Measurements from ENCODE around the gene CCT8L2. TPM values are rescaled to one million over a fixed set of nuclear protein-coding genes. Genes with fewer than 3 reads are reported as not detected.
"Not testable (repeated sequence)": the region's sequence is repeated elsewhere in the genome, so short reads cannot be mapped to it uniquely, and the experiment has no call there.

Gene CCT8L2
- total RNA-seq, 1 experiment from 2014 or later = not detected

DNA sequence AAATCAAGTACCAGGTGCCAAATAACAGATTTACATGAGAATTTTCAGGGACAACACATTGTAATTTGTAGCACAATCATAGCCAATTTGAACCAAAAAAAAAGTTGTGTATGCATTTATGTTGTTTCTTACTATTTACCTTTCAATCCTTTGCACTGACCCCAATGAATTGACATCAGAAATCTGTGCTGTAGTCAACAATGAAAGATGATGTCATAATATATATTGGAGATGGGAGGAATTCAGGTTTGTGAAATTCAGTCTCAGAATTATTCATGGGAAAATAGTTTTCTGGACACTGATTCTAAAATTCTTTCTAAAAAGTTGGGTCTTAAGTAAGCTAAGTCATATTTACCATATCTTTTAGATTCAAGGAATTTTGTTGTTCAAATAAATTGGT is 31.0 kb upstream of the CCT8L2 start:
- H3K9me3 ChIP-seq (ENCODE audit: control insufficient read depth in 1 of 2, insufficient read depth in 1 of 2, low read depth in 1 of 2, low read length in 2 of 2); H3K9me2 ChIP-seq (ENCODE audit: insufficient read depth); H4K20me1 ChIP-seq (ENCODE audit: insufficient read depth); CTCF ChIA-PET; H3K27ac ChIP-seq (ENCODE audit: low read depth, low read length); H3K27me3 ChIP-seq (ENCODE audit: insufficient read depth, low read length); H3K4me2 ChIP-seq (ENCODE audit: low read length); intact Hi-C loops (cut with micrococcal nuclease); H3K36me3 ChIP-seq (ENCODE audit: control insufficient read depth in 1 of 2, insufficient read depth in 2 of 2, low read length in 2 of 2); H3K4me1 ChIP-seq (ENCODE audit: control insufficient read depth in 1 of 2, insufficient read depth in 2 of 2, low read length in 2 of 2); DNase-seq (ENCODE audit: low read depth, low spot score); POLR2A ChIA-PET; BruUV-seq (replicated peaks); H2AFZ ChIP-seq (ENCODE audit: low read depth, low read length, poor library complexity, severe bottlenecking); H3K79me2 ChIP-seq (ENCODE audit: insufficient read depth, low read length); H3K4me3 ChIP-seq (replicated peaks in 1 of 2; ENCODE audit: low read depth in 1 of 2, low read length in 2 of 2); H3K9ac ChIP-seq (ENCODE audit: low read length); RAD21 ChIA-PET (ENCODE audit: low non-redundant PET in 1 of 2, low total read pairs in 2 of 2, uncharacterized antibody in 2 of 2, unreplicated experiment in 2 of 2); ATAC-seq: not testable (repeated sequence)

DNA sequence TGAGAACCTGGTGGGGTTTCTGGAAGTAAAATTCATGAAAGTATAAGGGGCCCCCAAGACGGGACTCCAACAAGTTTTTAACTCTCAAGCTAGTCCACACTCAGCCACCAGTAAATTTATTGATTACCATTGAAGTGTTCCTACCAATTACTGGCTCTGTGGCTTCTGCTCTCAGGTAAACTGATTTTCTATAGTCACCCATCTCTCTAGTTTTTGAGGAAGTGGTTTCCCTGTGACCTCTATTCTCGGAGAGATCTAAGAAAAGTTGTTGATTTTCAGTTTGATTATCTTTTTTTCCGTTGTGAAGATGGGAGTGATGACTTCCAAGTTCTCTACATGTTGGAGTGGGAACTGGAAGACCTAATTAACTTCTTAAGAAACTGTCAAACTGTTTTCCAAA is 24.9 kb upstream of the CCT8L2 start:
- H3K4me1 ChIP-seq (ENCODE audit: control insufficient read depth in 1 of 2, insufficient read depth in 2 of 2, low read length in 2 of 2); H3K9me3 ChIP-seq (ENCODE audit: control insufficient read depth in 1 of 2, insufficient read depth in 1 of 2, low read depth in 1 of 2, low read length in 2 of 2); intact Hi-C loops (cut with micrococcal nuclease); CTCF ChIA-PET; H3K4me2 ChIP-seq (ENCODE audit: low read length); H2AFZ ChIP-seq (ENCODE audit: low read depth, low read length, poor library complexity, severe bottlenecking); H3K36me3 ChIP-seq (ENCODE audit: control insufficient read depth in 1 of 2, insufficient read depth in 2 of 2, low read length in 2 of 2); H3K4me3 ChIP-seq (replicated peaks in 1 of 2; ENCODE audit: low read depth in 1 of 2, low read length in 2 of 2); POLR2A ChIA-PET; BruUV-seq (replicated peaks); H3K27me3 ChIP-seq (ENCODE audit: insufficient read depth, low read length); ATAC-seq; DNase-seq (ENCODE audit: low read depth, low spot score); H3K27ac ChIP-seq (ENCODE audit: low read depth, low read length); H3K79me2 ChIP-seq (ENCODE audit: insufficient read depth, low read length); H3K9ac ChIP-seq (ENCODE audit: low read length); RAD21 ChIA-PET (ENCODE audit: low non-redundant PET in 1 of 2, low total read pairs in 2 of 2, uncharacterized antibody in 2 of 2, unreplicated experiment in 2 of 2); H3K9me2 ChIP-seq (ENCODE audit: insufficient read depth); H4K20me1 ChIP-seq (ENCODE audit: insufficient read depth): not testable (repeated sequence)

DNA sequence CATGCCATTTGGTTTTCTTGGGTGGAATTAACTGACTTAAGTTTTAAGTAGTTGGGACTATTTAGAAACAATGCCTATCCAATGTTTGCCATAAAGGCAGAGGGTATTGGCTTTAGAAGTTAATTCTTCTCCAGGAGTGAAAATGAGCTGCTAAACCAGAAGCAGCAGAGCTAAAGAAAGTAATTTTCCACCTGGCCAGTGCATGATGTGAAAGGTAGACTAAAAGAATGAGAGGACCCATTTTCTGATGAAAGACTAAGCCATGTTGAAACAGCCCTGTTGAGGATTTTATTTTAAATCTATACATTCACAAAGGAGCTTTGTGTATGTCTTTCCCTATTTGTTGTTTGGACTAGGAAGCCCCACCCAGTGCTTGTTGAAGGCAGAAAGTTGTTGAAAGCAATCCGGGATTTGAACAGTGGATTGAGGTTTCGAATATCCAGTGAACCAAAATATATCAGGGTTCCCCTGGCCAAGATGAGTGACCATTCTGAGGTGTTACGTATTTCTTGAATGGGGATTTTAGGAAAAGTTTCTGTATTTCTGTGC is 23.9 kb upstream of the CCT8L2 start:
- H3K9me2 ChIP-seq (ENCODE audit: insufficient read depth); H3K36me3 ChIP-seq (ENCODE audit: control insufficient read depth in 1 of 2, insufficient read depth in 2 of 2, low read length in 2 of 2); H4K20me1 ChIP-seq (ENCODE audit: insufficient read depth); H3K4me2 ChIP-seq (ENCODE audit: low read length); CTCF ChIA-PET; DNase-seq (ENCODE audit: low read depth, low spot score); intact Hi-C loops (cut with micrococcal nuclease); H3K4me1 ChIP-seq (ENCODE audit: control insufficient read depth in 1 of 2, insufficient read depth in 2 of 2, low read length in 2 of 2); H3K4me3 ChIP-seq (replicated peaks in 1 of 2; ENCODE audit: low read depth in 1 of 2, low read length in 2 of 2); POLR2A ChIA-PET; BruUV-seq (replicated peaks); H3K9ac ChIP-seq (ENCODE audit: low read length); H3K9me3 ChIP-seq (ENCODE audit: control insufficient read depth in 1 of 2, insufficient read depth in 1 of 2, low read depth in 1 of 2, low read length in 2 of 2); H2AFZ ChIP-seq (ENCODE audit: low read depth, low read length, poor library complexity, severe bottlenecking); ATAC-seq; H3K27ac ChIP-seq (ENCODE audit: low read depth, low read length); H3K27me3 ChIP-seq (ENCODE audit: insufficient read depth, low read length); RAD21 ChIA-PET (ENCODE audit: low non-redundant PET in 1 of 2, low total read pairs in 2 of 2, uncharacterized antibody in 2 of 2, unreplicated experiment in 2 of 2); H3K79me2 ChIP-seq (ENCODE audit: insufficient read depth, low read length): not testable (repeated sequence)

DNA sequence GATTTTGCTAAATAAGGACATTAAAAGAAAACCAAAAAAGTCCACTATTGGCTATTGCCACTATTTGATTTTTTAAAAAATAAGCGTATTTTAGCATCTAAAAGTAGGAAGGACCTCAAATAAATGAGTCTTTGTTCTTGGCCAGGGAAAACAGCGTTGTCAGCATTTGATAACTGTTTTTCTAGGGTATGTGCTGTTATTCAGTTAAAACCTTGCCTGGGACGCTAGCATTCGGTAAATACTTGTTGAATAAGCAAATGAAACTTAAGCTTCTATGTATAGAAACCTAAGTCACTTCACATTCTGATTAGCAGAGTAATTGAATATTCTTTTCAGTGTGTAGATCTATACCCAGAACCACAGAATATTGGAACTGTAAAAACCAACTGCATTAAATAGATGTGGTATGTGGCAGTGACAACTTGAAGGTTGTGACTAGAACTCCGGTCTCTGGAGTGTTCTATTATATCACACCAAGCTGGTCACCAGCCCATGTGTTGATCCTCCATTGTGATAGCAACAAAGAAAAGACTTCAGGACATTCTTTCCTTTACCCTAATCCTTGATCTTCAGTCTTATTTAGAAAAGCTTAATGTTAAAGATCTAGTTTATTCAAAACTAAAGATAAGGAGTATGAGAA is 23.1 kb upstream of the CCT8L2 start:
- H3K79me2 ChIP-seq (ENCODE audit: insufficient read depth, low read length); H3K4me3 ChIP-seq (replicated peaks in 1 of 2; ENCODE audit: low read depth in 1 of 2, low read length in 2 of 2); H3K27me3 ChIP-seq (ENCODE audit: insufficient read depth, low read length); H3K4me2 ChIP-seq (ENCODE audit: low read length); intact Hi-C loops (cut with micrococcal nuclease); H2AFZ ChIP-seq (ENCODE audit: low read depth, low read length, poor library complexity, severe bottlenecking); H3K9ac ChIP-seq (ENCODE audit: low read length); POLR2A ChIA-PET; H3K9me3 ChIP-seq (ENCODE audit: control insufficient read depth in 1 of 2, insufficient read depth in 1 of 2, low read depth in 1 of 2, low read length in 2 of 2); H3K36me3 ChIP-seq (ENCODE audit: control insufficient read depth in 1 of 2, insufficient read depth in 2 of 2, low read length in 2 of 2); H3K27ac ChIP-seq (ENCODE audit: low read depth, low read length); ATAC-seq; CTCF ChIA-PET; DNase-seq (ENCODE audit: low read depth, low spot score); RAD21 ChIA-PET (ENCODE audit: low non-redundant PET in 1 of 2, low total read pairs in 2 of 2, uncharacterized antibody in 2 of 2, unreplicated experiment in 2 of 2); H3K4me1 ChIP-seq (ENCODE audit: control insufficient read depth in 1 of 2, insufficient read depth in 2 of 2, low read length in 2 of 2); H4K20me1 ChIP-seq (ENCODE audit: insufficient read depth); H3K9me2 ChIP-seq (ENCODE audit: insufficient read depth); BruUV-seq (replicated peaks): not testable (repeated sequence)

Data from HCT116 (cell line).